Measurements from ENCODE around the gene FOXP1.

The FOXP1 gene

DNA sequence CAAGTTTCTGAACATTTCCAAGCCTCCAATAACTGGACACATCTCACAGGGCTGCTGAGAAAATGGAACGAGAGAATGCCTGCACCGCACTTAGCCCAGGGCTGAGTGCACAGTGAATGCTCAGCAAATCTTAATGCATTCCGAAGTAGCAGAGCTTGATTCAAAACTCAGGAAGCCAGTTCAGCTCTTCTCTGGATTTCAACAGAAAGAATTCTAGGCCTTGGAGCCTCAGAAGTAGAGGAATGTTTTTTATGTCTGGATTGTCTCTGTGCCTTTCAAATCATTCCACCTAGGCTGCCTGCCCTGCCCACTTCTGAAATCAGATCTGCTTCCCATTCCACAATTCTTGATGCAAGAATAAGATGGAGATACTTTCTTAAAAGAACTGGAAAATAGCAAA is 9.6 kb upstream of the FOXP1 start:
- Histone ChIP-seq H3K4me3 (ENCODE audit: low read depth, low read length, poor library complexity, severe bottlenecking) (no peak overlapping the region), H3K4me1 (ENCODE audit: insufficient read depth, low read length, severe bottlenecking) (no peaks in the 10 kb centered on the region), H2AFZ (ENCODE audit: low read length) (no peak overlapping the region), H3K9me3 (ENCODE audit: low read length) (0 out of 2 replicates have a peak, but pooled peaks cover 5% of the 10 kb centered on the region), H3K4me2 (ENCODE audit: low read length) (no peak overlapping the region), H3K27ac (ENCODE audit: low read depth, low read length, poor library complexity, severe bottlenecking) (no peak overlapping the region), H3K27me3 (ENCODE audit: insufficient read depth, low read length) (no peaks in the 10 kb centered on the region), H4K20me1 (ENCODE audit: insufficient read depth, low read length) (no peaks in the 10 kb centered on the region), H3K36me3 (ENCODE audit: insufficient read depth, low read length) (no peaks in the 10 kb centered on the region), H3K9ac (ENCODE audit: low read length) (no peak overlapping the region), H3F3A (ENCODE audit: insufficient read depth, low read length) (no peaks in the 10 kb centered on the region), H3K9me2 (ENCODE audit: low read depth, low read length) (no peaks in the 10 kb centered on the region), H3K79me2 (ENCODE audit: insufficient read depth, low read length) (no peaks in the 10 kb centered on the region)
- TF ChIP-seq EZH2 (IDR thresholded peaks at IDR 0.05; ENCODE audit: borderline replicate concordance, low read length): no peak
- TF ChIP-seq, protein P1, sequence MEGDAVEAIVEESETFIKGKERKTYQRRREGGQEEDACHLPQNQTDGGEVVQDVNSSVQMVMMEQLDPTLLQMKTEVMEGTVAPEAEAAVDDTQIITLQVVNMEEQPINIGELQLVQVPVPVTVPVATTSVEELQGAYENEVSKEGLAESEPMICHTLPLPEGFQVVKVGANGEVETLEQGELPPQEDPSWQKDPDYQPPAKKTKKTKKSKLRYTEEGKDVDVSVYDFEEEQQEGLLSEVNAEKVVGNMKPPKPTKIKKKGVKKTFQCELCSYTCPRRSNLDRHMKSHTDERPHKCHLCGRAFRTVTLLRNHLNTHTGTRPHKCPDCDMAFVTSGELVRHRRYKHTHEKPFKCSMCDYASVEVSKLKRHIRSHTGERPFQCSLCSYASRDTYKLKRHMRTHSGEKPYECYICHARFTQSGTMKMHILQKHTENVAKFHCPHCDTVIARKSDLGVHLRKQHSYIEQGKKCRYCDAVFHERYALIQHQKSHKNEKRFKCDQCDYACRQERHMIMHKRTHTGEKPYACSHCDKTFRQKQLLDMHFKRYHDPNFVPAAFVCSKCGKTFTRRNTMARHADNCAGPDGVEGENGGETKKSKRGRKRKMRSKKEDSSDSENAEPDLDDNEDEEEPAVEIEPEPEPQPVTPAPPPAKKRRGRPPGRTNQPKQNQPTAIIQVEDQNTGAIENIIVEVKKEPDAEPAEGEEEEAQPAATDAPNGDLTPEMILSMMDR (IDR thresholded peaks at IDR 0.05; ENCODE audit: low read length): no peak

GRCh38 chr3:71591101-71591500 is 7.6 kb upstream of the FOXP1 start:
- Histone ChIP-seq H3F3A (ENCODE audit: insufficient read depth, low read length) (no peaks in the 10 kb centered on the region), H3K9me3 (ENCODE audit: low read length) (0 out of 2 replicates have a peak, but pooled peaks cover 3% of the 10 kb centered on the region), H3K9ac (ENCODE audit: low read length) (no peak overlapping the region), H2AFZ (ENCODE audit: low read length) (no peak overlapping the region), H3K4me3 (ENCODE audit: low read depth, low read length, poor library complexity, severe bottlenecking) (no peak overlapping the region), H3K4me1 (ENCODE audit: insufficient read depth, low read length, severe bottlenecking) (peaks cover 11% of the 10 kb centered on the region), H3K4me2 (ENCODE audit: low read length) (no peak overlapping the region), H3K36me3 (ENCODE audit: insufficient read depth, low read length) (peaks cover 4% of the 10 kb centered on the region; the same call in 1 of the 2 replicates), H3K9me2 (ENCODE audit: low read depth, low read length) (no peaks in the 10 kb centered on the region), H3K27ac (ENCODE audit: low read depth, low read length, poor library complexity, severe bottlenecking) (no peak overlapping the region), H4K20me1 (ENCODE audit: insufficient read depth, low read length) (no peaks in the 10 kb centered on the region), H3K79me2 (ENCODE audit: insufficient read depth, low read length) (no peaks in the 10 kb centered on the region), H3K27me3 (ENCODE audit: insufficient read depth, low read length) (no peaks in the 10 kb centered on the region)
- TF ChIP-seq, protein P1 (IDR thresholded peaks at IDR 0.05; ENCODE audit: low read length): no peak
- no peak for TF ChIP-seq EZH2 (IDR thresholded peaks at IDR 0.05; ENCODE audit: borderline replicate concordance, low read length)

GRCh38 chr3:71589132-71589531 is 5.6 kb upstream of the FOXP1 start:
- Histone ChIP-seq H3K27me3 (ENCODE audit: insufficient read depth, low read length) (no peaks in the 10 kb centered on the region), H3K4me3 (ENCODE audit: low read depth, low read length, poor library complexity, severe bottlenecking) (no peak overlapping the region), H3K4me2 (ENCODE audit: low read length) (no peak overlapping the region), H3K36me3 (ENCODE audit: insufficient read depth, low read length) (peaks cover 4% of the 10 kb centered on the region; the same call in 1 of the 2 replicates), H3K9me2 (ENCODE audit: low read depth, low read length) (no peaks in the 10 kb centered on the region), H3F3A (ENCODE audit: insufficient read depth, low read length) (0 out of 2 replicates have a peak, but pooled peaks cover 3% of the 10 kb centered on the region), H3K4me1 (ENCODE audit: insufficient read depth, low read length, severe bottlenecking) (peaks cover 30% of the 10 kb centered on the region), H3K27ac (ENCODE audit: low read depth, low read length, poor library complexity, severe bottlenecking) (no peak overlapping the region), H3K9me3 (ENCODE audit: low read length) (no peaks in the 10 kb centered on the region), H3K9ac (ENCODE audit: low read length) (no peak overlapping the region), H2AFZ (ENCODE audit: low read length) (no peak overlapping the region), H4K20me1 (ENCODE audit: insufficient read depth, low read length) (no peaks in the 10 kb centered on the region), H3K79me2 (ENCODE audit: insufficient read depth, low read length) (0 out of 2 replicates have a peak, but pooled peaks cover 3% of the 10 kb centered on the region)
- no peak for TF ChIP-seq EZH2 (IDR thresholded peaks at IDR 0.05; ENCODE audit: borderline replicate concordance, low read length)
- TF ChIP-seq, protein P1 (IDR thresholded peaks at IDR 0.05; ENCODE audit: low read length): no peak
